MM.1S (cell line): ENCODE data around the gene IL12A.

Source experiments
- EZH2 ChIP-seq: fragments of 300-600 bp; sonication (generic); optimal IDR thresholded peaks from 2 replicates; pipeline ENCODE3; 2017; ENCODE audit warnings: low read depth, mild to moderate bottlenecking, antibody characterized with exemption, low read length, mixed read lengths
- EZH2phosphoT487 ChIP-seq: fragments of 300-600 bp; sonication (generic); IDR thresholded peaks from 2 replicates; pipeline ENCODE4 v1.6.1; 2018; ENCODE audit warnings: antibody characterized with exemption, low read length
- TF ChIP-seq, protein P1 (sequence below): fragments of 300-600 bp; sonication (generic); IDR thresholded peaks from 2 replicates; pipeline ENCODE4 v1.5.1; 2016; ENCODE audit warnings: antibody characterized with exemption, low read length, mixed read lengths

- no peak for TF ChIP-seq EZH2
- TF ChIP-seq, protein P1, sequence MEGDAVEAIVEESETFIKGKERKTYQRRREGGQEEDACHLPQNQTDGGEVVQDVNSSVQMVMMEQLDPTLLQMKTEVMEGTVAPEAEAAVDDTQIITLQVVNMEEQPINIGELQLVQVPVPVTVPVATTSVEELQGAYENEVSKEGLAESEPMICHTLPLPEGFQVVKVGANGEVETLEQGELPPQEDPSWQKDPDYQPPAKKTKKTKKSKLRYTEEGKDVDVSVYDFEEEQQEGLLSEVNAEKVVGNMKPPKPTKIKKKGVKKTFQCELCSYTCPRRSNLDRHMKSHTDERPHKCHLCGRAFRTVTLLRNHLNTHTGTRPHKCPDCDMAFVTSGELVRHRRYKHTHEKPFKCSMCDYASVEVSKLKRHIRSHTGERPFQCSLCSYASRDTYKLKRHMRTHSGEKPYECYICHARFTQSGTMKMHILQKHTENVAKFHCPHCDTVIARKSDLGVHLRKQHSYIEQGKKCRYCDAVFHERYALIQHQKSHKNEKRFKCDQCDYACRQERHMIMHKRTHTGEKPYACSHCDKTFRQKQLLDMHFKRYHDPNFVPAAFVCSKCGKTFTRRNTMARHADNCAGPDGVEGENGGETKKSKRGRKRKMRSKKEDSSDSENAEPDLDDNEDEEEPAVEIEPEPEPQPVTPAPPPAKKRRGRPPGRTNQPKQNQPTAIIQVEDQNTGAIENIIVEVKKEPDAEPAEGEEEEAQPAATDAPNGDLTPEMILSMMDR: no peak
- no peak for TF ChIP-seq EZH2phosphoT487
Observed at GRCh38 chr3:159948429-159949144, 40.0 kb upstream of the IL12A start.
